HL-60 (cell line): ENCODE results near the gene BCL2.
A peak's percentile ranks its signal among the peaks of the same experiment; 100 is the strongest.

Experiments
- DNase-seq, 2 experiments: peaks; one replicate each; pipeline ENCODE4 v3.0.0-alpha.2; 2010 to 2020; ENCODE audit warnings: low read depth in 1 of 2, low spot score in 1 of 2
- H3K27ac ChIP-seq: fragments of 250-450 bp; sonication (Bioruptor Pico); replicated peaks from 2 replicates; pipeline ENCODE4 v1.5.1; 2020; ENCODE audit warnings: mild to moderate bottlenecking, moderate library complexity
- H3K27me3 ChIP-seq: fragments of 250-450 bp; sonication (Bioruptor Pico); 2 replicates; pipeline ENCODE4 v1.5.1; 2021; ENCODE audit warnings: mild to moderate bottlenecking, moderate library complexity; ENCODE audit not compliant: insufficient read depth, poor library complexity, severe bottlenecking
- H3K4me3 ChIP-seq: replicated peaks from 2 replicates; pipeline ENCODE4 v1.5.1; 2011; ENCODE audit warnings: mild to moderate bottlenecking, control low read depth, low read length; ENCODE audit not compliant: insufficient read depth
- CTCF ChIP-seq: IDR thresholded peaks from one replicate; pipeline ENCODE4 v1.5.1; 2011; ENCODE audit warnings: low read length, control low read depth, inconsistent platforms; ENCODE audit not compliant: insufficient read depth
- GABPA ChIP-seq: IDR thresholded peaks from 2 replicates; pipeline ENCODE4 v1.6.1; 2012; ENCODE audit warnings: low read depth
- POLR2AphosphoS5 ChIP-seq: IDR thresholded peaks from 2 replicates; pipeline ENCODE4 v1.6.1; 2012; ENCODE audit warnings: low read depth
- REST ChIP-seq: IDR thresholded peaks from 2 replicates; pipeline ENCODE4 v1.6.1; 2012; ENCODE audit warnings: low read depth; ENCODE audit not compliant: insufficient replicate concordance
- SPI1 ChIP-seq: IDR thresholded peaks from 2 replicates; pipeline ENCODE4 v1.6.1; 2012; ENCODE audit warnings: low read depth, mild to moderate bottlenecking, borderline replicate concordance

The BCL2 gene

GRCh38 chr18:63195326-63196159, 124.0 kb downstream of the BCL2 start:
- no peak for DNase-seq
- H3K4me3 ChIP-seq: no peak overlapping the region
- TF ChIP-seq REST (no peak), GABPA (no peak), POLR2AphosphoS5 (no peak), SPI1 (no peak)
- H3K27ac ChIP-seq: no peak overlapping the region
- H3K27me3 ChIP-seq: no peaks in the 10 kb centered on the region

- H3K27me3 ChIP-seq: no peaks in the 10 kb centered on the region
- no peak overlapping the region for H3K27ac ChIP-seq
- TF ChIP-seq REST: no peak
- no peak for TF ChIP-seq CTCF
- no peak for TF ChIP-seq SPI1
- no peak for TF ChIP-seq POLR2AphosphoS5
- no peak for TF ChIP-seq GABPA
- no peak overlapping the region for H3K4me3 ChIP-seq
- peak in 1 of 2 experiments; percentile 31 for DNase-seq
Observed at GRCh38 chr18:63192885-63193349, 126.7 kb downstream of the BCL2 start.

- no peak overlapping the region for H3K4me3 ChIP-seq
- DNase-seq: peak; percentile 23 to 45
- TF ChIP-seq GABPA (no peak), CTCF (no peak), POLR2AphosphoS5 (no peak), SPI1 (no peak), REST (no peak)
- no peaks in the 10 kb centered on the region for H3K27me3 ChIP-seq
- no peak overlapping the region for H3K27ac ChIP-seq
Observed at GRCh38 chr18:63192126-63192884, 127.3 kb downstream of the BCL2 start.
